ENCODE data around the gene POLR1A. TPM values are rescaled to one million over a fixed set of nuclear protein-coding genes. Genes with fewer than 3 reads are reported as not detected.

Gene POLR1A
- total RNA-seq, 2 donors from 2014 or later: 17.7 to 19.2 TPM

DNA sequence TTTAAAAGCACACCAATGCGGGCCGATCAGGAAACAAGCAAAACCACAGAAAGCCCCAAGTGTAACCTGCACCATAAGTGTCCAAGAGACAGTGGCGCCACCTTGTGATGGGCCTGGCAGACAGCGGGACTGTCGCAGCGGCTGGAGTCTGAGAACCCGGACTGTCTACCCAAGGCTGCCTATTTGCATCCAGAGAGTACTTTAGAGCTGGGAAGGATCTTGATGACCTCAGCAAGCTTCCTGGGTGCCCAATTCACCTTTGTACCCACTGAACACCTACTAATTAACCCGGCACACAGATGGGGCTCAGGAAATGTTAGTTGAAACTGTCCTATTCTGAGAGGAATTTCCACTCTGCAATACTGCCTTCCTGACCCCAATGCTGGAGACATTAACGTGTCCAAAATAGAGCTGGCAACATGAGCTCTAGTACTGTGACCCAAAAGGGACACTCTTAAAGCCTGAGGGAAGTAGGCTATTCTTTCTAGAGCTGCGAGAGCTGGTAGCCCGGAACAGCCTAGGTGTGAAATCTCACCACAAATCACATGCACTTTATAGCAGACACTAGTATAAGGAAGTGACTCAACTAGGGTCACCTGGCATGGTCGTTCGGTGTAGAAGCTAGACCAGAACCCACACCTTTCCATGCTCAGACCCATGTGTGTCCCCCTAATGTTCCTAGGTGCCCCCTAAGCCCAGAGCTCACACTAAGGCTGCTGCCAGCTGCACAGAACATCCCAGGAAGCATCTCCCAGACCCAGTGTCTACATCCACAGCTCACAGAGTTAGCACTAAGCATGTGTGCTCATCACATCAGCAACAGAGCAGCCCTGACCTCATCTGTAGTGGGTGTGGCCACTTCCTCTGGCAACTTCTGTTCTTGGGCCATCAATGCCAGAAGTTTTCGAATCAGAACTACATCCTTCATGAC, 25.4 kb downstream of the POLR1A start:
- peak; percentile 91 for ATAC-seq
- H3K4me1 Mint-ChIP-seq: peaks cover 13% of the 10 kb centered on the region
- peaks cover 2% of the 10 kb centered on the region for H3K36me3 Mint-ChIP-seq (ENCODE audit: low read depth)
- H3K27me3 Mint-ChIP-seq: no peaks in the 10 kb centered on the region
- peak overlapping the region; percentile 52 for H3K4me3 Mint-ChIP-seq
- H3K9me3 ChIP-seq (ENCODE audit: control insufficient read depth, low read length, poor library complexity, severe bottlenecking): no peaks in the 10 kb centered on the region
- DNase-seq: peak; percentile 66 to 88 (median 67)
- peak overlapping the region; percentile 90 for H3K27ac Mint-ChIP-seq

- Mint-ChIP-seq H3K27ac (peak overlapping the region; percentile 90), H3K4me1 (peaks cover 13% of the 10 kb centered on the region), H3K36me3 (ENCODE audit: low read depth) (peaks cover 2% of the 10 kb centered on the region), H3K27me3 (no peaks in the 10 kb centered on the region), H3K4me3 (no peak overlapping the region)
- ATAC-seq: peak; percentile 30
- H3K9me3 ChIP-seq (ENCODE audit: control insufficient read depth, low read length, poor library complexity, severe bottlenecking): no peaks in the 10 kb centered on the region
- no peak for DNase-seq
These were observed 26.7 kb downstream of the POLR1A start for GRCh38 chr2:86078774-86079545.

DNA sequence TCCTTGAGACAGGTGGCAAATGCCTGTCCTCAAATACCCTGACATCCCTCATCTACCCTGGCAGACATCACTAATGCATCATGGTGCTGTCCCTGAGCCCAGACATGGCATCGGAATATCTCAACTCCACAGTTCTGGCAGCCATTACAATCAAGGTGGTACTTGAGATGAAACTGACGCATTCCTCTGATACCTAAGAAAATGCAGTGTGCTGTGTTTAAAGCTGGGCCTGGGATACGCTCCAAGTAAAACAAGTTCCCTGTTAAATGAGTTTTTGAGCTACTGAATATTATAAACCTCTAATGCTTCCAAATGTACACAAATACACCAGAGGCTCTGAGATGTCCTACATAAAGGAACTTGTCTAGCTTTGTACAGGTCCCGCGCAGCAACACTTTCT, 29.8 kb downstream of the POLR1A start:
- peak overlapping the region; percentile 53 for H3K27ac Mint-ChIP-seq
- no peaks in the 10 kb centered on the region for H3K27me3 Mint-ChIP-seq
- ATAC-seq (no peak), DNase-seq (no peak)
- no peaks in the 10 kb centered on the region for H3K9me3 ChIP-seq (ENCODE audit: control insufficient read depth, low read length, poor library complexity, severe bottlenecking)
- peaks cover 16% of the 10 kb centered on the region for H3K4me1 Mint-ChIP-seq
- H3K4me3 Mint-ChIP-seq: no peak overlapping the region
- peaks cover 9% of the 10 kb centered on the region for H3K36me3 Mint-ChIP-seq (ENCODE audit: low read depth)

- DNase-seq (no peak), ATAC-seq (no peak)
- Mint-ChIP-seq H3K4me3 (no peak overlapping the region), H3K27me3 (no peaks in the 10 kb centered on the region), H3K36me3 (ENCODE audit: low read depth) (peaks cover 9% of the 10 kb centered on the region), H3K4me1 (peaks cover 7% of the 10 kb centered on the region), H3K27ac (no peak overlapping the region)
- H3K9me3 ChIP-seq (ENCODE audit: control insufficient read depth, low read length, poor library complexity, severe bottlenecking): no peaks in the 10 kb centered on the region
These were observed 30.9 kb downstream of the POLR1A start for GRCh38 chr2:86074811-86075210.

GRCh38 chr2:86074256-86074655, 31.4 kb downstream of the POLR1A start:
- Mint-ChIP-seq H3K4me1 (peaks cover 6% of the 10 kb centered on the region), H3K4me3 (no peak overlapping the region), H3K27me3 (no peaks in the 10 kb centered on the region), H3K27ac (no peak overlapping the region), H3K36me3 (ENCODE audit: low read depth) (peaks cover 9% of the 10 kb centered on the region)
- DNase-seq: no peak
- H3K9me3 ChIP-seq (ENCODE audit: control insufficient read depth, low read length, poor library complexity, severe bottlenecking): no peaks in the 10 kb centered on the region
- no peak for ATAC-seq

DNA sequence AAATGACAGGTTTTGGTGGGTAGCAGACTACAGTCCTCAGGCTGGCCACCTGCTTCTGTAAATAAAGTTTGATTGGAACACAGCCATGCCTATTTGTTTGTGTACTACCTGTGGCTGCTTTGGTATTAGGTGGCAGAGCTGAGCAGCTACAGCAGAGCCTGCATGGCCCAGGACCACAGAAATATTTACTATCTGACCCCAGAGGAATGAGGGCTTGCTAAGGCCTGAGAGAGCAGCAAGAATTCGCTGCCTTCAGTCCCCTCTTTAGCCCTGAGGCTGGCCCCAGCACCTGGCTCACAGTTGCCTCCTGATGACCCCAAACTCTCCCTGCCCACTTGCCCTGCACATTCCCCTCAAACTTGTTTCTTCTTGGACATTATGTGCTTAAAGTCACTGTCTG, 32.5 kb downstream of the POLR1A start:
- no peak for ATAC-seq
- no peak for DNase-seq
- Mint-ChIP-seq H3K4me3 (no peak overlapping the region), H3K36me3 (ENCODE audit: low read depth) (peaks cover 9% of the 10 kb centered on the region), H3K27ac (no peak overlapping the region), H3K4me1 (peaks cover 6% of the 10 kb centered on the region), H3K27me3 (no peaks in the 10 kb centered on the region)
- H3K9me3 ChIP-seq (ENCODE audit: control insufficient read depth, low read length, poor library complexity, severe bottlenecking): no peaks in the 10 kb centered on the region

DNA sequence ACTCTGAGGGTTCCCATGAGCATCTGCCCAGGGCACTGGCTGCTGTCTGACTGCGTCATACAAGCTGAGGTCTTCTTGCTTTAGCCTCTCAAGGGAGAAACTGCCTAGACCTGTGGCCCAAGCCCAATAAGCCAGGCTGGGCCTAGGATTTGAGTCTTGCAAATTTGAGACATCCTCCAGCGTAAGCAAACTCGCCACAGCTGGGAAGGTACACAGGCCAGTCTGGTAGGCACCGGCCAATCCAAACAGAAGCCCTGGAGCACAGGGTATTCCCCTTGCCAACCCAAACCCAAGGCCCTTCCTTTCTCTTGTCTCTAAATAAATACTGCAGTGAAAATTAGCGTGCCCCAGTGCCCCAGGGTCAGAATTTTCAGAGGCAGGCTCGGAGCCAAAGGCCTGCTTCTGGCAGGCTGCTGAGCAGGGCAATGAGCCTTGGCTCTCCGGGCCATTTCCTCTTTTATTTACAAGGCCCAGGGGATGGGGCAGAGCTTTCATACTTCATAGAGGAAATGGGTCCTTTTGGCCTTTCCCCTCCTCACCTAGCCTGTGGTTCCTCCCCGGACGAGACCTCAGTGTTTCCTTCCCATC, 33.3 kb downstream of the POLR1A start:
- Mint-ChIP-seq H3K27me3 (no peaks in the 10 kb centered on the region), H3K4me3 (no peak overlapping the region), H3K36me3 (ENCODE audit: low read depth) (peaks cover 7% of the 10 kb centered on the region), H3K4me1 (peaks cover 10% of the 10 kb centered on the region), H3K27ac (peak overlapping the region; percentile 65)
- DNase-seq (no peak), ATAC-seq (peak; percentile 41)
- H3K9me3 ChIP-seq (ENCODE audit: control insufficient read depth, low read length, poor library complexity, severe bottlenecking): no peaks in the 10 kb centered on the region

DNA sequence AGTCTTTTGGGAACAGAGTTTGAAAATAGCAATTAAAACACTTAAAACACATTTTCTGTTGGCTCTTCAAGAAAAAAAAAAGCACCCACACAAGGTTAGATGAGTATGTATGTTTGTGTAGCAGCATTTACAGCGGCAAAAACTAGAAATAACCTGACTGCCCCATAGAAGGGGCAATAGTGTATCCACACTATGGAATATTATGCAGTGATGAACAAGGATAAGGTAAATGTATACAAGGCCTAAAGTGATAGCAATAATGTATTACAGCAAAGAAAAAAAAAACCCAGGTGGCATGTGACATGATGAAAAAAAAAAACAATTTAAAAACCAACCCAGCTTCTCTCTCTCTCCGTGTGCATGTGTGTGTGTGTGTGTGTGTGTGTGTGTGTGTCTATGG, 34.8 kb downstream of the POLR1A start:
- no peak overlapping the region for H3K4me3 Mint-ChIP-seq
- H3K27me3 Mint-ChIP-seq: no peaks in the 10 kb centered on the region
- no peak for DNase-seq
- H3K9me3 ChIP-seq (ENCODE audit: control insufficient read depth, low read length, poor library complexity, severe bottlenecking): no peaks in the 10 kb centered on the region
- H3K4me1 Mint-ChIP-seq: peaks cover 10% of the 10 kb centered on the region
- ATAC-seq: no peak
- H3K36me3 Mint-ChIP-seq (ENCODE audit: low read depth): peaks cover 7% of the 10 kb centered on the region
- H3K27ac Mint-ChIP-seq: peak overlapping the region; percentile 65

- ATAC-seq (no peak), DNase-seq (no peak)
- H3K4me1 Mint-ChIP-seq: peaks cover 12% of the 10 kb centered on the region
- no peaks in the 10 kb centered on the region for H3K27me3 Mint-ChIP-seq
- H3K36me3 Mint-ChIP-seq (ENCODE audit: low read depth): peaks cover 15% of the 10 kb centered on the region
- H3K4me3 Mint-ChIP-seq: no peak overlapping the region
- H3K27ac Mint-ChIP-seq: no peak overlapping the region
- no peaks in the 10 kb centered on the region for H3K9me3 ChIP-seq (ENCODE audit: control insufficient read depth, low read length, poor library complexity, severe bottlenecking)
These were observed 35.8 kb downstream of the POLR1A start for GRCh38 chr2:86069783-86070339.

GRCh38 chr2:86069091-86069685, 36.5 kb downstream of the POLR1A start:
- peaks cover 12% of the 10 kb centered on the region for H3K4me1 Mint-ChIP-seq
- H3K36me3 Mint-ChIP-seq (ENCODE audit: low read depth): peaks cover 17% of the 10 kb centered on the region
- no peaks in the 10 kb centered on the region for H3K27me3 Mint-ChIP-seq
- H3K4me3 Mint-ChIP-seq: no peak overlapping the region
- DNase-seq (no peak), ATAC-seq (no peak)
- H3K27ac Mint-ChIP-seq: peak overlapping the region; percentile 32
- no peaks in the 10 kb centered on the region for H3K9me3 ChIP-seq (ENCODE audit: control insufficient read depth, low read length, poor library complexity, severe bottlenecking)

- no peaks in the 10 kb centered on the region for H3K9me3 ChIP-seq (ENCODE audit: control insufficient read depth, low read length, poor library complexity, severe bottlenecking)
- H3K27me3 Mint-ChIP-seq: no peaks in the 10 kb centered on the region
- peaks cover 12% of the 10 kb centered on the region for H3K4me1 Mint-ChIP-seq
- H3K36me3 Mint-ChIP-seq (ENCODE audit: low read depth): peaks cover 18% of the 10 kb centered on the region
- peak overlapping the region; percentile 57 for H3K27ac Mint-ChIP-seq
- no peak for ATAC-seq
- no peak overlapping the region for H3K4me3 Mint-ChIP-seq
- no peak for DNase-seq
These were observed 37.0 kb downstream of the POLR1A start for GRCh38 chr2:86068648-86069047.

DNA sequence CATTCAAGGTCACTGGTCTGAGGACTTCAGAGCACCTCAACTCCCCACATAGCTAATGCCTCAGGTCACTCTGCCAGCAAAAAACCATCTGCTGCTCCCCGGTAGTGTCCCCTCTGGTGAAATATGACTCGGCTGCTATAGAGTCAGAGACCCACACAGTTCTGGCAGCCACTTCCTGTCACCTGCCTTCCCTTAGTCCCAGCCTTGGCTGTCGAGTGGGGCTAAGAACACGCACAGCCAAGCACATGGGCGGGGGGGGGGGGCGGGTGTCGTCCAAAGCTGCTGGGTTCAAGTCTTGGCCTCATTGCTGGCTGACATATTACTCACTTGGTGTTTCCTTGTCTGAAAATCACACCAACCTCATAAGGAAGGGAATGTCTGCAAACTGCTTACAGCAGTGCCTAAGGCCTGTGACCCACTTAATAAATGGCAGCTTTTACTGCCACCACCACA, 37.5 kb downstream of the POLR1A start:
- ATAC-seq (peak; percentile 88), DNase-seq (no peak)
- Mint-ChIP-seq H3K4me3 (no peak overlapping the region), H3K27me3 (no peaks in the 10 kb centered on the region), H3K36me3 (ENCODE audit: low read depth) (peaks cover 15% of the 10 kb centered on the region), H3K27ac (peak overlapping the region; percentile 57), H3K4me1 (peaks cover 12% of the 10 kb centered on the region)
- H3K9me3 ChIP-seq (ENCODE audit: control insufficient read depth, low read length, poor library complexity, severe bottlenecking): no peaks in the 10 kb centered on the region

Measured in T-helper 17 cell (primary cell).